DOHH2 (cell line): ENCODE results near the gene CPOX.

Experiments used
- CTCF ChIP-seq: fragments of 200-600 bp; sonication (generic); IDR thresholded peaks from one replicate; pipeline ENCODE4 v1.5.1; 2014; ENCODE audit warnings: antibody characterized with exemption, mild to moderate bottlenecking, low read depth, low read length; ENCODE audit not compliant: poor library complexity, severe bottlenecking
- EZH2phosphoT487 ChIP-seq: fragments of 200-600 bp; sonication (generic); IDR thresholded peaks from 2 replicates; pipeline ENCODE4 v1.6.1; 2017; ENCODE audit warnings: borderline replicate concordance, mild to moderate bottlenecking, antibody characterized with exemption, low read length, moderate library complexity, mixed read lengths

DNA sequence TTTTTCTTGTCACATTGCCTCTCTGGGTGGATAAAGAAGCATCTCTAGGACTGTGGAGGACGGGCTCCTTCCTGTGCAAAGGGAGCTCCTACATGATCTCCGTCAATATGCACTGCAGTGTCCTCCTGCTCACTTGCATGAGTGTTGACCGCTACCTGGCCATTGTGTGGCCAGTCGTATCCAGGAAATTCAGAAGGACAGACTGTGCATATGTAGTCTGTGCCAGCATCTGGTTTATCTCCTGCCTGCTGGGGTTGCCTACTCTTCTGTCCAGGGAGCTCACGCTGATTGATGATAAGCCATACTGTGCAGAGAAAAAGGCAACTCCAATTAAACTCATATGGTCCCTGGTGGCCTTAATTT is 61.2 kb downstream of the CPOX start:
- no peak for TF ChIP-seq CTCF
- TF ChIP-seq EZH2phosphoT487, result no peak
